Measurements from ENCODE around the gene PRR36.

DNA sequence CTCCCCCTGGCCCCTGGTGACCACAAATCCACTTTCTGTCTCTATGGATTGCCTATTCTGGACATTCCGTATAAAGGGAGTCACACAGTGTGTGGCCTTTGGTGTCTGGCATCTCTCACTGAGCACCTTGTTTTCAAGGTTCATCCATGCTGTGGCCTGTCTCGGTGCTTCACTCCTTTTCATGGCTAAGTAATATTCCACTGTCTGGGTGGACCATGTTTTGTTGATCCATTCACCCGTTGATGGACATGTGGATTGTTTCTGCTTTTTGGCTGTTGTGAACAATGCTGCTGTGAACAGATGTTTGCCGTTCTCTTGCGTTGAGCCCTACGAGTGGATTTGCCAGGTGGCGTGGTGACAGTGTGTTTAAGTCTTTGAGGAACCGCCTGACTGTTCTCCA is 33.6 kb downstream of the PRR36 start:
- TF ChIP-seq POLR2AphosphoS5 (IDR thresholded peaks at IDR 0.05) (no peak), POLR2A (IDR thresholded peaks at IDR 0.05) (no peak)
- TF ChIP-seq, protein P1, sequence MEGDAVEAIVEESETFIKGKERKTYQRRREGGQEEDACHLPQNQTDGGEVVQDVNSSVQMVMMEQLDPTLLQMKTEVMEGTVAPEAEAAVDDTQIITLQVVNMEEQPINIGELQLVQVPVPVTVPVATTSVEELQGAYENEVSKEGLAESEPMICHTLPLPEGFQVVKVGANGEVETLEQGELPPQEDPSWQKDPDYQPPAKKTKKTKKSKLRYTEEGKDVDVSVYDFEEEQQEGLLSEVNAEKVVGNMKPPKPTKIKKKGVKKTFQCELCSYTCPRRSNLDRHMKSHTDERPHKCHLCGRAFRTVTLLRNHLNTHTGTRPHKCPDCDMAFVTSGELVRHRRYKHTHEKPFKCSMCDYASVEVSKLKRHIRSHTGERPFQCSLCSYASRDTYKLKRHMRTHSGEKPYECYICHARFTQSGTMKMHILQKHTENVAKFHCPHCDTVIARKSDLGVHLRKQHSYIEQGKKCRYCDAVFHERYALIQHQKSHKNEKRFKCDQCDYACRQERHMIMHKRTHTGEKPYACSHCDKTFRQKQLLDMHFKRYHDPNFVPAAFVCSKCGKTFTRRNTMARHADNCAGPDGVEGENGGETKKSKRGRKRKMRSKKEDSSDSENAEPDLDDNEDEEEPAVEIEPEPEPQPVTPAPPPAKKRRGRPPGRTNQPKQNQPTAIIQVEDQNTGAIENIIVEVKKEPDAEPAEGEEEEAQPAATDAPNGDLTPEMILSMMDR (IDR thresholded peaks at IDR 0.05), result no peak
